Mucosa of rectum (tissue), 2 donors: ENCODE data around the gene SIN3B.
A peak's percentile ranks its signal among the peaks of the same experiment; 100 is the strongest.
"Not testable (repeated sequence)": the region's sequence is repeated elsewhere in the genome, so short reads cannot be mapped to it uniquely, and the experiment has no call there.

Experiments
- H3K27ac ChIP-seq, 2 donors: one replicate each; pipeline ENCODE4 v1.7.0; 2013; ENCODE audit warnings: inconsistent platforms in 2 of 2, low read depth in 2 of 2, low read length in 2 of 2
- H3K27me3 ChIP-seq, 2 donors: one replicate each; pipeline ENCODE4 v1.7.0; 2013; ENCODE audit warnings: low read length in 2 of 2; ENCODE audit not compliant: control insufficient read depth in 2 of 2, insufficient read depth in 2 of 2
- H3K36me3 ChIP-seq, 2 donors: one replicate each; pipeline ENCODE4 v1.7.0; 2013; ENCODE audit warnings: low read length in 2 of 2; ENCODE audit not compliant: control insufficient read depth in 2 of 2, insufficient read depth in 2 of 2
- H3K4me1 ChIP-seq, 2 donors: one replicate each; pipeline ENCODE4 v1.7.0; 2013; ENCODE audit warnings: low read length in 2 of 2, mild to moderate bottlenecking in 1 of 2; ENCODE audit not compliant: control insufficient read depth in 2 of 2, insufficient read depth in 2 of 2
- H3K4me3 ChIP-seq, 2 donors: one replicate each; pipeline ENCODE4 v1.7.0; 2013; ENCODE audit warnings: low read length in 2 of 2
- H3K9ac ChIP-seq, 2 donors: one replicate each; pipeline ENCODE4 v1.7.0; 2013; ENCODE audit warnings: low read length in 2 of 2, low read depth in 1 of 2, mild to moderate bottlenecking in 1 of 2
- H3K9me3 ChIP-seq, 2 donors: one replicate each; pipeline ENCODE4 v1.7.0; 2013; ENCODE audit warnings: low read length in 2 of 2; ENCODE audit not compliant: control insufficient read depth in 2 of 2
- donor health status: healthy.
- donor health status: Normal muscosa, but diverticular disease.

SIN3B gene

DNA sequence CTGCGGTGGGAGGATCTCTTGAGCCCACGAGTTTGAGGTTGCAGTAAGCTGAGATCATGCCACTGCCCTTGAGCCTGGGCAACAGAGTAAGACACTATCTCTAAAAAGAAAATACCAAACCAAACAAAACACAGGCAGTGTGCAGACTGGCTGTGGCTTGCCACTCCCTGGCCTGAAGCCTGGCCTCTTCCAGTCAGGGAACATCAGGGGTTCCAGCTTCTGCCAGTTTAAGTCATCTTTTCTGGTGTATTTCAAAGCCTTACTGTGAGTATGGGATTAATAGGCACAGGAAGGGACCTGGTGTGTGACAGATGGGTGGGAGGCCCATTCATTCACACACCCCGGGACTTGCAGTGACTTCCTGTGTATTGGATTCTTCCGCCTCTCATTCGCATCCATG is 32.6 kb downstream of the SIN3B start:
- peaks cover 32% of the 10 kb centered on the region in 2 donors for H3K36me3 ChIP-seq
- H3K9me3 ChIP-seq: no peaks in the 10 kb centered on the region
- H3K27ac ChIP-seq: no peak overlapping the region
- no peak overlapping the region for H3K4me3 ChIP-seq
- H3K4me1 ChIP-seq: peaks cover 0 to 2% of the 10 kb centered on the region in 2 donors
- no peak overlapping the region for H3K9ac ChIP-seq
- no peaks in the 10 kb centered on the region for H3K27me3 ChIP-seq

DNA sequence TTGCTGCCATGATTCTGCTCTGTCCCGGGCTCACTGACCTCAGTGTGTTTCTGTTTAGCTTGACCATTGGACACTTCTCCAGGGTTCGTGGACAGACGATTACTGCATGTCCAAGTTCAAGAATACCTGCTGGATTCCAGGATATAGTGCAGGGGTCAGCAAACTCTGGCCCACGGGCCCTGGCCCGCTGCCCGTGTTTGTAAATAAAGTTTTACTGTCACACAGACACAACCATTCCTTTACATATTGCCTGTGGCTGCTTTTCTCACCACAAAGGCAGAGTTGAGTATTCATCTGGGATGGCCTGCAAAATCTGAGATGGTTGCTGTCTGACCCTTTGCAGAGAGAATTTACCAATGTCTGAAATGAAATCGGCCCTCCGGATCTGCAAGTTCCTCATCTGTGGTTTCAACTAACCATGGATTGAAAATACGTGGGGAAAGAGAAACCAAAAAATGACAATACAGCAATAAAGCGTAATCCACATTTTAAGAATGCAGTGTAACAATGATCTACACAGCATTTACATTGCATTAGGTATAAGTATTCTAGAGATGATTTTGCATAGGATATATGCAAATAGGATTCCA is 33.7 kb downstream of the SIN3B start:
- Histone ChIP-seq H3K27me3 (no peaks in the 10 kb centered on the region), H3K27ac (no peak overlapping the region), H3K9ac (no peak overlapping the region), H3K36me3 (peaks cover 38% of the 10 kb centered on the region in 2 donors), H3K9me3 (no peaks in the 10 kb centered on the region), H3K4me3 (no peak overlapping the region), H3K4me1 (peaks cover 0 to 2% of the 10 kb centered on the region in 2 donors)

DNA sequence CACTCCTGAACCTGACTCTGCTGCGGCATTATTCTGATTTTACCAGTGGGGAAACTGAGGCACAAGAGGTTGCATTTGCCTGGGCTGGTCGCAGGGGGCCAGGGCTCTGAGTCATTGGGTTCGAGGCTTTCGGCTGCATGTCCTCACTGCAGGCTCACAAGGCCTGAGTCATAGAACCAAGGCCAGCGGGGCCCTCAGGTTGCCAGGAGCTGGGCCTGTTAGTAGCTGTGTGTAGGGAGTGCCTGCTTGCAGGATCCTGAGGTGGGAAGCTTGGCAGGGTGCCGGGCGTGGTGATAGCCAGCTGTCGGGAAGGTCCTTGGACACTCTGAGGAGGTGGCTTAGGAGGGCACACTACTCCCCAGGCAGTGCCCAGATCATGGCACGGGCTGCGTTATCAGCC is 38.0 kb downstream of the SIN3B start:
- Histone ChIP-seq H3K27me3 (no peaks in the 10 kb centered on the region), H3K4me1 (peaks cover 0 to 4% of the 10 kb centered on the region in 2 donors), H3K36me3 (peaks cover 44 to 55% of the 10 kb centered on the region in 2 donors), H3K9ac (no peak overlapping the region), H3K9me3 (no peaks in the 10 kb centered on the region), H3K4me3 (no peak overlapping the region), H3K27ac (no peak overlapping the region)

DNA sequence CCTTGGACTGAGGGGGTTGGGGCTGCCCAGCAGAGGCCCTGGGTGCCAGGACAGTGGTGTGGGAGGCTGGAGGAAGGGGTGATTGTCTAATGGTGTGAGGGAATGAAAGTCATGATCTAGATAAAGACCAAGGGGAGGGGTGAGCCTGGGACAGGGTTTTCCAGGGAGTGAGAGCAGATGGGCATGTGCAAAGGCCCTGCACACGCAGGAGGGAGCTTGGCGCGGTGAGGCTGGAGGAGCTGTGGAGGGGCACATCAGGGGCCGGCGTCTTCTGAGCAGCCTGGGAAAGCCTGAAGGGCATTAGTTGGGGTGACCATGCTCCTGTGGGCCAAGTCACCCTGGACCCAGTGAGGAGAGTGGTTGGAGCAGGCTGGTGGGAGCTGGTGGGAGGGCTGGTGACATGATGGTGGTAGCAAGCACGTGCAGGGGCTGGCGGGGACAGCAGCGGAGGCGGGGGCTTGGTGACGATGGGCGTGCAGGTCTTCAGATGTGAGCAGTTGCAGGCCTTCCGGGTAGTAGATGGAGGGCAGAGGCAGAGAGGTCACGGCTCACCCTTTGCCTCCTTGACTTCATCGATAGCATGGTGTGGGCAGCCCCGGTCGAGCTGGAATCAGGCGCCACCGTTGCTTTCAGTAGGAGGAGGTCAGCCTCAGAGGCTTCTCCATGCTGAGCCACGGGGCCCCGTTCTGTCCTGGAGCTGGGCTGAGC is 39.4 kb downstream of the SIN3B start:
- Histone ChIP-seq H3K27me3 (no peaks in the 10 kb centered on the region), H3K36me3 (peaks cover 40 to 51% of the 10 kb centered on the region in 2 donors), H3K4me3 (no peak overlapping the region), H3K9me3 (no peaks in the 10 kb centered on the region), H3K4me1 (peaks cover 2 to 3% of the 10 kb centered on the region in 2 donors), H3K27ac (no peak overlapping the region), H3K9ac (no peak overlapping the region)

DNA sequence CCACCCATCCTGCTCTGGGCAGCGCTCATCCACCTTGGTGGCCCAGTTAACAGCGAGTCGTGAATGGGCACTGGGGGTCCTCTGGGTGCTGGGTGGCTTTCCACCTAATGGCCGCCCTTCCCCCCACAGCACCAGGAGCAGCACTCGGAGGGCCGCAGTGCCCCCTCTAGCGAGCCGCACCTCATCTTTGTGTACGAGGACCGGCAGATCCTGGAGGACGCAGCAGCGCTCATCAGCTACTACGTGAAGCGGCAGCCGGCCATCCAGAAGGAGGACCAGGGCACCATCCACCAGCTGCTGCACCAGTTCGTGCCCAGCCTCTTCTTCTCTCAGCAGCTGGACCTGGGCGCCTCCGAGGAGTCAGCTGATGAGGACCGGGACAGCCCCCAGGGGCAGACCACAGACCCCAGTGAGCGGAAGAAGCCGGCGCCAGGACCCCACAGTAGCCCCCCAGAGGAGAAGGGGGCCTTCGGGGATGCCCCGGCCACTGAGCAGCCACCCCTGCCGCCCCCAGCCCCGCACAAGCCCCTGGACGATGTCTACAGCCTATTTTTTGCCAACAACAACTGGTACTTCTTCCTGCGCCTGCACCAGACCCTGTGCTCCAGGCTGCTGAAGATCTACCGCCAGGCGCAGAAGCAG is 40.3 kb downstream of the SIN3B start:
- H3K9ac ChIP-seq: no peak overlapping the region
- no peak overlapping the region for H3K4me3 ChIP-seq
- peaks cover 35 to 48% of the 10 kb centered on the region in 2 donors for H3K36me3 ChIP-seq
- H3K4me1 ChIP-seq: peaks cover 2 to 3% of the 10 kb centered on the region in 2 donors
- H3K9me3 ChIP-seq: no peaks in the 10 kb centered on the region
- no peak overlapping the region for H3K27ac ChIP-seq
- H3K27me3 ChIP-seq: no peaks in the 10 kb centered on the region

DNA sequence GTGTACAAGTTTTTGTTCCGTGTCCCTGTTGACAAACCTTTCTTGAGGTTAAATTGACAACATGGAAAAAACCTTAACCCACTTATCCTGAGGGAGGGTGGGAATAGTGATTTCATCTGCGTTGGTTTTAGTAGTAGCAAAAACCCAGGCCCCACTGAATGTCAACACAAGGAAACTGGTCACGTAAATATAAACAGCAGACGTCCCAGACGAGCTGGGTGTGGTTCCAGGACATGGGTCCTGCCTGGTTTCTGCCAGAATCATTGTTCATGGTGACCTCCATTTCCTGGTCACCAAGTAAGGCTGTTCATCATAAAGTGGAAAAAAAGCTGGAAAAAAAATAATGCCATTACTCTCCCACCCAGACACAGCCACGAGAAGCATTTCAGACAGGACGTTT is 42.7 kb downstream of the SIN3B start:
- Histone ChIP-seq H3K9me3 (no peaks in the 10 kb centered on the region), H3K36me3 (peaks cover 27 to 43% of the 10 kb centered on the region in 2 donors), H3K27ac (peak overlapping the region; percentile 56 to 60), H3K4me3 (no peak overlapping the region), H3K9ac (no peak overlapping the region), H3K27me3 (no peaks in the 10 kb centered on the region), H3K4me1 (peaks cover 2 to 3% of the 10 kb centered on the region in 2 donors)

DNA sequence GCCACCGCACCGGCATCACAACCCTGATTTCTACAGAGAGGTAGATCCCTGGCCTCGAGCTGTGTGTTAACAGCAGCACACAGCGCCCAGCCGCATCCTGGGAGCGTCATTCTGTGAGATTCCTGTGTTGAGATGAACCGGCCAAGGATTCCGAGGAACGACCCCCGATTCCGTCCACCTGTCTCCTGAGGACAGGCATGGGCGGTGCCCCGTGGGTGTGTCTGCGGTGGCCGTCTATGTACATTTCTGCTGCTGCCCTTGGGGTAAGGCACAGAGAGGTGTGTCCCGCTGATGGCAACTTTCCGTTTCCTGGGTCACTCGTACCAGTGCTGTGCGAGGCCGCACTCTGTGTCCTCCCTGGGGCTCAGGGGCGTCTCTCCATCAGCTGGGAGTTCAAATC is 43.5 kb downstream of the SIN3B start:
- Histone ChIP-seq H3K4me1 (peaks cover 2 to 10% of the 10 kb centered on the region in 2 donors), H3K9ac (no peak overlapping the region), H3K27me3 (no peaks in the 10 kb centered on the region), H3K27ac (no peak overlapping the region), H3K4me3 (no peak overlapping the region), H3K36me3 (peaks cover 28 to 42% of the 10 kb centered on the region in 2 donors), H3K9me3 (no peaks in the 10 kb centered on the region)

DNA sequence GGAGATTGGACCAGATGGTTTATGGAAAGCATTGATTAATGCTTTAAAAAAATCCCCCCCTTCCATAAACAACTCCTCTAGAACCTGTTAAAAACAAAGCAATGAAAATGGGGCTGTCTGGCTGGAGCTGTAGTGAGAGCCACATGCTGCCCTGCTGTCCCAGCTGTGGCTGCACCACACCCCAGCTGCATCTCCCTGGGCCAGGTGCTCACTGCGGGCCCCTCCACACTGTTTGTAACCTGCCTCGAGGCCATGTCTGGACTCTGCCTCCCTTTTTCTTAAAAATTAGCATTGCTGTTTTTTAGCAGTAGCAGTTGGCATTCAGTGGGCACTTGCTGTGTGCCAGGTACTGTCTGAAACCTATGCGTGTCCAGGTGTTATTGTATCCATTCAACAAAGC is 44.4 kb downstream of the SIN3B start:
- Histone ChIP-seq H3K27me3 (no peaks in the 10 kb centered on the region), H3K9ac (no peak overlapping the region), H3K4me1 (peaks cover 2 to 10% of the 10 kb centered on the region in 2 donors), H3K9me3 (no peaks in the 10 kb centered on the region), H3K27ac (no peak overlapping the region), H3K36me3 (peaks cover 34 to 44% of the 10 kb centered on the region in 2 donors), H3K4me3 (no peak overlapping the region)

DNA sequence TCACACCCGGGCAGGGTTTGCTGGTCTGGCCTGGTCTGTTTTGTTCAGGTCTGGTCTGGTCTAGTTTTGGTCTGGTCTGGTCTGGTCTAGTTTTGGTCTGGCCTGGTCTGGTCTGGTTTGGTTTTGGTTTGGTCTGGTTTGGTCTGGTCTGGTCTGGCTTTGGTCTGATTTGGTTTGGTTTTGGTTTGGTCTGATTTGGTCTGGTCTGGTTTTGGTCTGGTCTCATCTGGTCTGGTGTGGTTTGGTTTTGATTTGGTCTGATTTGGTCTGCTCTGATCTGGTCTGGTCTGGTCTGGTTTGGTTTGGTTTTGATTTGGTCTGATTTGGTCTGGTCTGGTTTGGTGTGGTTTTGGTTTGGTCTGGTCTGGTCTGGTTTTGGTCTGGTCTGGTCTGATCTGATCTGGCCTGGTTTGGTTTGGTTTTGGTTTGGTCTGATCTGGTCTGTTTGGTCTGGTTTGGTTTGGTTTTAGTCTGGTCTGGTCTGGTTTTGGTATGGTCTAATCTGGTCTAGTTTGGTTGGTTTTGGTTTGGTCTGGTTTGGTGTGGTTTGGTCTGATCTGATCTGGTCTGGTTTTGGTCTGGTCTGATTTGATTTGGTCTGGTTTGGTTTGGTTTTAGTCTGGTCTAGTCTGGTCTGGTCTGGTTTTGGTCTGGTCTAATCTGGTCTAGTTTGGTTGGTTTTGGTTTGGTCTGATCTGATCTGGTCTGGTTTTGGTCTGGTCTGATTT is 45.2 kb downstream of the SIN3B start:
- no peaks in the 10 kb centered on the region for H3K9me3 ChIP-seq
- H3K27me3 ChIP-seq: no peaks in the 10 kb centered on the region
- no peak overlapping the region for H3K4me3 ChIP-seq
- peaks cover 2 to 10% of the 10 kb centered on the region in 2 donors for H3K4me1 ChIP-seq
- peaks cover 34 to 44% of the 10 kb centered on the region in 2 donors for H3K36me3 ChIP-seq
- no peak overlapping the region for H3K9ac ChIP-seq
- no peak overlapping the region for H3K27ac ChIP-seq

DNA sequence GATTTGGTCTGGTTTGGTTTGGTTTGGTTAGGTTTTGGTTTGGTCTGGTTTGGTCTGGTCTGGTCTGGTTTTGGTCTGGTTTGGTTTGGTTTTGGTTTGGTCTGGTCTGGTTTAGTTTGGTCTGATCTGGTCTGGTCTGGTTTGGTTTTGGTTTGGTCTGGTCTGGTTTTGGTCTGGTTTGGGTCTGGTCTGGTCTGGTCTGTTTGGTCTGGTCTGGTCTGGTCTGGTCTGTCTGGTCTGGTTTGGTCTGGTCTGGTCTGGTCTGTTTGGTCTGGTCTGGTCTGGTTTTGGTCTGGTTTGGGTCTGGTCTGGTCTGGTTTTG is 45.7 kb downstream of the SIN3B start:
- not testable (repeated sequence) for H3K9ac ChIP-seq, H3K27me3 ChIP-seq, H3K27ac ChIP-seq, H3K9me3 ChIP-seq, H3K4me3 ChIP-seq
- H3K4me1 ChIP-seq: peaks cover 2 to 10% of the 10 kb centered on the region in 2 donors
- peaks cover 31 to 49% of the 10 kb centered on the region in 2 donors for H3K36me3 ChIP-seq
